NCI-H2171 treated with DMSO at 0.1 percent for 48 hours (cell line): ENCODE results near the gene IRX4.

Experiments
- DNase-seq: peaks from one replicate; lab custom pipeline; 2025; lab: John Stamatoyannopoulos, UW

Gene IRX4

GRCh38 chr5:1913578-1913977 is 30.9 kb upstream of the IRX4 start:
- DNase-seq = no peak

DNA sequence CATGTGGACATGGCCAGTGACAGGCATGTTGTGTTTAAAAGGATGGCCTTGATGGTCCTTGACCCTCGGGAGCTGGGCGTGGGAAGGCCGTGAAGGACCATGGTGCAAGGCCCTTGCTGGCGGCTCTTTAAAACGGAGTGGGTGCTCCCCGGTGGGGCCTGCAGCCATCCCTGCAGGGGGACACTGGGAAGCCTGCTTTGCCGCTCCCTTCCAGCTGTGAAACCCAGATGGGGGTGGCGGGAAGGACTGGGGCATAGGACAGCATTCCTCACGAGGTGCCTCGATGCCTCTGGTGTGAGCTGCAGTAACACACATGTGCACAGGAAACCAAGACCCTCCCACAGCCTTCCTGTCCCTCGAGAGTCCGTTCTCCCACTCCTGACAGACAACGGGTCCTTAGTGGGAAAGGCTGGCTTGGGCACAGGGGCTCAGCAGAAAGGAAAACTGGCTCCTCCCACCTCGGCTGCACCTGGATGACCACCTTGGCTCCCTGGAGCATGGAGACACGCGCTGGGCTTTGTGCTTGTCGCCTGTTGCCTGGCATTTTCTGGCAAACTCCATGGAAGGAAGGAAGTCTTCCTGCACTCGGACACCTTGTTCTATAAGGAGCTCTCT is 30.3 kb upstream of the IRX4 start:
- no peak for DNase-seq

DNA sequence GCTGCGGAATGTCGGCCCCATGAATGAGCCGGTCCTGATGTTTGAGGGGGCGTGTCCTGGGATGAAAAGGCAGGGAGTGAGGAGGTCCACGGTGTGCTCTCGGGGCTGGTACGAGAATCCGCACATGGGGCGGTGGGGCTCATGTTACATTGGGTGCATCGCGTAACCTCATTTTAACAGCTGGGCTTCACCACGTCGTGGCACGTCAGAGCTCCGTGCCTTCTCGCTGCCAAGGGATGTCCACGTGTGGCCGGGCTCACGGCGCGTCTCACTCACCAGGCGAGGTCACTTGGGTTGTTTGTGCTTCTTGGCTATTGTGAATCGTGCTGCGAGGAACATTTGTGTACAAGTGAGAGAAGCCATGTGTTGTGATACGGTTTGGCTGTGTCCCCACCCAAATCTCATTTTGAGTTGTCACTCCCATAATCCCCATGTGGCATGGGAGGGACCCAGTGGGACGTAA is 29.1 kb upstream of the IRX4 start:
- DNase-seq = no peak

GRCh38 chr5:1910861-1911772 is 28.4 kb upstream of the IRX4 start:
- no peak for DNase-seq

GRCh38 chr5:1910081-1910760 is 27.5 kb upstream of the IRX4 start:
- DNase-seq = no peak

- DNase-seq = no peak
These were observed 26.7 kb upstream of the IRX4 start for GRCh38 chr5:1909346-1909985.

DNA sequence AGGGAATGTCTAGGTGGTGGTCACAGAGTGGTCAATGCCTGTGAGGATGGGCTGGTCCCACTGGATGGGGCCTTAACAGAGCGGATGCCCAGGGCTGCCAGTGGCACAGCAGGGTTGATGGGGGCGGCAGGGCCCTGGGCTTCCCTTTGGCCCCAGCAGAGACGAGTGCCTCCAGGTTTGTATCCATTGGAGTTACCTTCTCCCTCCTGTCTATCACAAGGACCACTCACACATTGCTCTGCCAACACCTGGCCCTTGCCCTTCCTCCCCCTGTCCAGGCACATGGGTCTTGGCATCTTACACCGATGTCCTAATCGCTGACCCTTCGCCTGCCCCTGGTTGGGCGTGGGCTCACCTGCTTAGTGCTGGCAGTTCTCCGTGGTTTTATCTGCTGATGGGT is 26.2 kb upstream of the IRX4 start:
- no peak for DNase-seq

- no peak for DNase-seq
These were observed 24.9 kb upstream of the IRX4 start for GRCh38 chr5:1907616-1908015.

DNA sequence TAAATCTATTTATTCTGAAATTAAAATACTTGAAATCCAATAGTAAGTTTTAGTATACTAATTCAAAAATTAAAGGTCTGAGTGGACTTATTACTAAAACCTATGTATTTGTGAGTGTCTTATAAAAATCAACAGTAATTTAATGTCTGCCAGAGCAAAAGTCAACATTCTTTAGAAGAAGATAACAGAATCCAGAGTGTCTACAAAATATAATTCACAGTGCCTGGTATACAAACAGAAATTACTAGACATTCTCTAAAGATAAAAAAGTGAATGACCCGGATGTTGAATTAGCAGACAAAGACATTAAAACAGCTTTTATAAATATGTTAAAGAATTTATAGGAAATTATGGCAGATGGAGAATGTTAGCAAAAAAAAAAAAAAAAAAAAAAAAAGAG is 22.4 kb upstream of the IRX4 start:
- no peak for DNase-seq

GRCh38 chr5:1901983-1902382 is 19.3 kb upstream of the IRX4 start:
- no peak for DNase-seq

- DNase-seq = no peak
These were observed 18.3 kb upstream of the IRX4 start for GRCh38 chr5:1901061-1901460.

DNA sequence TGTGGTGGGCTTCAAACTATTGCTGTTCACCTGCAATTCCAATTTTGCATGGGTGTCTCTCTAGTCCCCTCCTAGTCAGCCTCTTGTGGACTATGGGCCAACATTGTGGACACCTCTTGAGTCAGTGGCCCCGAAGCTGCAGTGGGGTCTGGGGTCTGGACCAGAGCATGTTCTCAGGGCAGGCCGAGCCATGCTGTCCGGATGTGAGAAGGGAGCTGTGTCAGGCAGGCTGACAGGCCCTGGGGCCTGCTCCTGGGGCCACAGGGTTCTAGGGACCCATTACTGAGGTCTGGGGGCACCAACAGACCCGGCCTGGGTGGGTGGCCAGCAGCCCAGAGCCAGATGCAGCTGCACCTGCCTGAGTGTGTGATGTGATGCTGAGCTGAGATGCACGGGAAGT is 16.5 kb upstream of the IRX4 start:
- no peak for DNase-seq

DNA sequence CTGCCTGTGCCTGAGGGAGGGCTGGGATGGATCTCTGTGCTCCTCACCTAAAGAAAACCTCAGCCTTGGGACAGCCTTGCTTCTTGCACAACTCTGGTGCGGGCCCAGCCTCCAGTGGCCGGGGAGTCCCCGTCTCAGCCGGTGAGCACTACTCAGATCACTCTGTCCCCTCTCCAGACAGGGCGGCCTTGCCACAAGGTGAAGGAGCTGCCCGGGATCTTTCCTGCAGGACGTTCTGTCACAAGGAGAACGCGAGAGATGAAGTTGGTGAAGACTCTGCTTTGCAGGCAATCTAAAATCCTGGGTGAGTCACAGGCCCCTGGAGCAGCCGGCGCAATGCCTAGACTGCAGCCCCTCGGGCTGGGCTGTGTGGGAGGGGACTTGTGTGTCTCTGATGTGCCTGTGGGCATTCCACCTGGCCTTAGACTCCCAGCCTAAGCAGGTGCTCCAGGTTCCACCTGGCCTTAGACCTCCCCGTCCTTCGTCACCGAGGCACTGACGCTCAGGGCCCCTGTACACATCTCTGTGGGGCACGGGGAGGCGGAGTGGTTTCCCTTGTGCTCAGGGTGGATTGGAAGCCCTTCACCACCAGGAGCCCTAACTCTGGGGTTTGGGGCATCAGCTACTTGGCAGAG is 15.2 kb upstream of the IRX4 start:
- DNase-seq = no peak

DNA sequence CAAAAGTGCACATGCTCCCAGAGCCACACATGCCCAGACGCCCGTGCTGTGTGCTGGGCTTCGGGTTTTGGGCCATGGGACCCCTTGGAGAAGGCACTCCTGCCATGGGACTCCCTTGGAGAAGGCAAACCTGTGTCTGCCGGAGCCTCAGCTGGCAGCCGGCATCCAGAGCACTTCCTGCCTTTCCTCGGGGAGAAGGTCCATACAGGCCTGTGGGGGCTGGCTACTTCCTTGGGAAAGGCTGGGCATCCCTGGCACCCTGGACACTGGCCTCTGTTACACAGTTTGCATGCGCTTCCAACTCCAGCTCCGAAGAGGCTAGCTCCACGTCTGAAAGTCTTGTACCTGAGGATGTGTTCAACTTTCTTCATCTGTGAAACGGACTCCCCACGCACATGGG is 14.7 kb upstream of the IRX4 start:
- no peak for DNase-seq

DNA sequence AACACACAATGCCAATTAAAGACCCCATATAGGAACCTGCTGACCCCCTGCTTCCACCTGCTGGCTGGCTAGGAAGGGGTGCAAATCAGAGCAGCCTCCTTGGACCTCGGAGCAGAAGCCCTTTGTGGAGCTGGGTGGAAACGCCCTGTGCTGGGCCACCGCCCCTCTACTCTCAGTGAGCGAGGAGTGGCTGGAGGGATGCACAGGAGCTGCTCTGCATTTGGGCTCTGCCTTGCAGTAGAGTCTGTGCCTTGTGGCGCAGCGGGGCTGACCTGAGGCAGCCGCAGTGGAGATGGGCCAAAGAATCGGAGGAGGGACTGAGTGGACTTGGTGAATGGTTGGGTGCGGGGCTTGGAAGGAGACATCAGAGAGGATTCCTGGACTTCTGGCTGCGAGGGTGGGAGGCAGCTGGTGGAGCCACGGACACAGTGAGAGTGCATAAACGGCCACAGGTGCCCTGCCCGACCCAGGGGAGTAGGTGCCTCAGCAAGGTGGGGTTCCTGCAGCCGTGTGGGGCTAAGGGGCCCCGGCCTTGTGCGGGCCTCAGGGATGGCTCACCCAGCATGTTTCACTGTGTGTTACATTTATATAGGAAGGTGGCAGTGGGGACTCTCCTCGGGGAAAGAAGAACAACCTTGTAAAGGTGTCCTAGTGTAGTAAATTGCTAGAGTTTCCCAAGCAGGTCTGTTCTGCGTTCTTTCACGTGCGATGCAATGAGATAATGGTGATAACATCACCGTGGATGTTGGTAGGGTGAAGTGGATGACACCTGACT is 14.1 kb upstream of the IRX4 start:
- DNase-seq = no peak

DNA sequence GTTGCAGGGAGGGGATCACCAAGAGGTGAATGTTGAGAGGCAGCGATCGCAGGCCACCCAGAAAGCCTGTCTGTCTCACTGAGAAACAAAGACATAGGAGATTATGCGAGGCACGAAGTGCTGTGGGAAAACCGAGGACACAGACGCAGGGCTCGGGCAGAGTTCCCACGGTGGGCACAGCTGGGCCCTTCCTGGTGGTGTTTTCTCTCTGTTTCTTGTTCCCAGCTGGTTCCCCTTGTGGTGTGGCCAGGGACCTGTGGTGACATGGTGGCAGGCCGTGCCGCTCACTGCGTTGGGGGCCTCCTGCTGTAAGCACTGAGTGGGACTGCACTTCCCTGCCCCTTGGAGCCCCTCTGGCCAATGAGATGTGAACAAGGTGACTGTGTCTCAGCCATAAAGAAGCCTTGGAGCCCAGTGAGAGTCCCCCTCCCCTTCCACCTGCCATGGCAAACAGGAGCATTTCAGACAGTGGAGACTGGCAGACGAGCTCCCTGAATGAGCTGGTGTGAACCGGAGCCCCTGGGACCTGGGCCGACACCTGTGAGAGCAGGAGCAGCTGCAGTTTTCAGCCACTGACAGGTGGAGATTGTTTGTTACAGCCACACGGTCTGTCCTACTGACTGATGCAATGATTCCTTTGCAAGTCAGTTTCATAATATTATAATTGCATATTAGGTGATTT is 13.2 kb upstream of the IRX4 start:
- peak; percentile 41 for DNase-seq

DNA sequence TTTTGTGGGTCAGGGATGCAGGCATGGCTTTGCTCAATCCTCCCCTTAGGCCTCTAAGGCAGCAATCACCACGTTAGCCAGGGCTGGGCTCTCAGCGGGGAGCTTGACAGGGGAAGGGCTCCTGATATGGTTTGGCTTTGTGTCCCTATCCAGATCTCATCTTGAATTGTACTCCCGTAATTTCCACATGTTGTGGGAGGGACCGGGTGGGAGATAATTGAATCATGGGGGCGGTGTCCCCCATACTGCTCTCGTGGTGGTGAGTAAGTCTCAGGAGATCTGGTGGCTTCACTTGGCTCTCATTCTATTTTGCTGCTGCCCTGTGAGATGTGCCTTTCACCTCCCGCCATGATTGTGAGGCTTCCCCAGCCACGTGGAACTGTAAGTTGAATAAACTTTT is 11.5 kb upstream of the IRX4 start:
- DNase-seq = no peak

DNA sequence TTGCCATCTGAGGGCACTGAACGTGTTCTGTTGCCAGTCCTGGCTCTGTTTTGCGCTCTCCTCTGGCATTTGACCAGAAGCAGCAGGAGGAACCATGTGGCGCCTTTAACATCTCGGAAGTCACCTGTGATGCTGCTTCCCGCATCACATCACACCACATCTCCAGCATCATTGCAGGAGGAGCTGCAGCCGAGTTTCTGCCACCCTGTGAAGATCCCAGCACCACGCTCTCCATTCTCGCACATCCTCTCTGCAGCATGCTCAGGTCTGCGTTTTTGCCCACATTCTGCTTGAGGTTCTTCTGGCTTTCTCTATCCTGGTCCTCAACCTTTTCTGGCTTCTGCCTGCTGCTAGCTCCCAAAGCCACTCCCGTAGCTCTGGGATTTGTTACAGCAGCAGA is 11.0 kb upstream of the IRX4 start:
- no peak for DNase-seq

DNA sequence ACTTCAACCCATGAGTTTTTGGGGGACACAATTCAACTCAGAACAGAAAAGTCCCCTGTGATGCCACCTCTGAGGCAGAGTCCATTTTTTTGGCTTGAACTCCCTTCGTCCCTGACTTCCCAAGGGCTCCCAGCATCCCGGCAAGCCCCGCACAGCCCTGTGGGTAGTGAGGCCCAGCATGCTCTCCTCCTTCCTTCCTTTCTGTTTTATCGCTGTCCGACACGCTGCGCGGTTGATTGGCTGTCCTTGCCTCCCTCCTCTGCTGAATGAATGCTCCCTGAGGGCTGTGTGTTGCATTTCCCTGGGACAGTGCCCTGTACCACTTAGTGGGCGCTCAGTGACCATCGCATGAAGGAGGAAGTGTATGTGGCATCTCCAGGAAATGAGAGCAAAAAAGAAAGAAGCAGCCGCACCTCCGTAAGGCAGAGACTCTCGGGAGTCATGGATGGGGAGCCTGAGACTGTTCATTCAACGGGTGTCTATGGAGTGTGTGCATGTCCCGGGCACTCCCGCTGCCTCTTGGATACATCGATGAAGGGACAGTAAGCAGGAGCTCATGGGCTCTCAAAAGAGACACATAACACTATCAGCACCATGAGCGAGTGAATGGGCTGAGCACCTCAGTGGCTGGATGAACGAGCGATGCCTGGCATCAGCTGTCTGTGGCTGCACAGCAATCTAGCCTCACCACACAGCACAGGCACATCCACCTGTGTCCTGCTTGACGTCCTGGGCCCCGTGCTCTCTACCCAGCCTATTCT is 10.1 kb upstream of the IRX4 start:
- no peak for DNase-seq

DNA sequence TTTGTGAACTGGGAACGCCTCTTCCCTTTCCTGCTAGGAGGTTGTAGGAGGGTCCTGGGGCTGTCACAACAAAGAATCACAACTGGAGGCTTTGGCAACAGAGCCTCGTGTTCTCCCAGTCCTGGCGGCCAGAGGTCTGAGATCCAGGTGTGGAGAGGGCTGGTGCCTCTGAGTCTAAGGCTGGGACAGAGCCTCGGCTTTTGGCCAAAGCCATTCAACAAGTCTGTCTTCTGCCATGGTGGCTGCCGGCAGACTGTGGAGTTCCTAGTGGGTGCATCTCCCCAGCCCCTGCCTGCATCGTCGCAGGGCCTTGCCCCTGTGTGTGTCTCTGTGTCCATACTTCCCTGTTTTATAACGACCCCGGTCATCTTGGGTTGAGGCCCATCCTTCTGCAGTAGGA is 9.5 kb upstream of the IRX4 start:
- no peak for DNase-seq
